ENCODE measurements around the gene IPO9. TPM values are rescaled to one million over a fixed set of nuclear protein-coding genes. Genes with fewer than 3 reads are reported as not detected.
"Not testable (repeated sequence)": the region's sequence is repeated elsewhere in the genome, so short reads cannot be mapped to it uniquely, and the experiment has no call there.

The IPO9 gene
- total RNA-seq, 2 experiments from 2014 or later: 67.6 to 67.9 TPM

DNA sequence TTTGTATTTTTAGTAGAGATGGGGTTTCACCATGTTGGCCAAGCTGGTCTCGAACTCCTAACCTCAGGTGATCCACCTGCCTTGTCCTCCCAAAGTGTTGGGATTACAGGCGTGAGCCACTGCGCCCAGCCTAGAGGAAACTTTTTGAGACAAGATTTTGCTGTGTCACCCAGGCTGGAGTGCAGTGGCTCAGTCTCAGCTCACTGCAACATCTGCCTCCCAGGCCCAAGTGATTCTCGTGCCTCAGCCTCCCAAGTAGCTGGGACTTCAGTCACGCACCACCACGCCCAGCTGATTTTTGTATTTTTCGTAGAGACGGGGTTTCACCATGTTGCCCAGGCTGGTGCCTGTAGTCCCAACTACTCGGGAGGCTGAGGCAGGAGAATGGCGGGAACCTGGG, 10.1 kb downstream of the IPO9 start:
- DNase-seq; H3K4me3 Mint-ChIP-seq; intact Hi-C loops (cut with micrococcal nuclease); H3K27me3 Mint-ChIP-seq; POLR2A ChIA-PET; H3K9me3 Mint-ChIP-seq; H3K27ac Mint-ChIP-seq: not testable (repeated sequence)
- CTCF ChIA-PET: interaction anchor here (1.1 kb wide), 1 partner anchor 10 kb away, joined by 5 read pairs; the partner anchor contains the start of gene IPO9
- Mint-ChIP-seq H3K36me3 (peaks cover 20% of the 10 kb centered on the region), H3K4me1 (ENCODE audit: low read depth) (peaks cover 26% of the 10 kb centered on the region)

DNA sequence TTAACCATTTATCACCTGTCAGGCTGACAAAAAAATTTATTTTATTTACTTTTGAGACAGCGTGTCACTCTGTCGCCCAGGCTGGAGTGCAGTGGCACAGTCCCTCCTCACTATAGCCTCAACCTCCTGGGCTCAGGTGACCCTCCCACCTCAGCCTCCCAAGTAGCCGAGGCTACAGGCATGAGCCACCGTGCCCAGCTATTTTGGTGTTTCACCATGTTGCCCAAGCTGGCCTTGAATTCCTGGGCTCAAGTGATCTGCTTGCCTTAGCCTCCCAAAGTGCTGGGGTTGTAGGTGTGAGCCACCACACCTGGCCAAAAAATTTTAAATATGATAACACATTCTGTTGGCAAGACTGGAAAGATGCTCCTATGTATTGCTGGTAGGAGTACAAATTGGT, 11.1 kb downstream of the IPO9 start:
- ChIA-PET POLR2A (no interaction called here), CTCF (interaction anchor here (0.7 kb wide), 1 partner anchor 50 kb away, joined by 3 read pairs; no protein-coding TSS in a partner anchor)
- intact Hi-C loops (cut with micrococcal nuclease): no loop called here
- Mint-ChIP-seq H3K4me1 (ENCODE audit: low read depth) (peaks cover 31% of the 10 kb centered on the region), H3K27ac (no peak overlapping the region), H3K36me3 (peaks cover 16% of the 10 kb centered on the region), H3K9me3 (no peaks in the 10 kb centered on the region), H3K4me3 (no peak overlapping the region), H3K27me3 (no peaks in the 10 kb centered on the region)
- no peak for DNase-seq

DNA sequence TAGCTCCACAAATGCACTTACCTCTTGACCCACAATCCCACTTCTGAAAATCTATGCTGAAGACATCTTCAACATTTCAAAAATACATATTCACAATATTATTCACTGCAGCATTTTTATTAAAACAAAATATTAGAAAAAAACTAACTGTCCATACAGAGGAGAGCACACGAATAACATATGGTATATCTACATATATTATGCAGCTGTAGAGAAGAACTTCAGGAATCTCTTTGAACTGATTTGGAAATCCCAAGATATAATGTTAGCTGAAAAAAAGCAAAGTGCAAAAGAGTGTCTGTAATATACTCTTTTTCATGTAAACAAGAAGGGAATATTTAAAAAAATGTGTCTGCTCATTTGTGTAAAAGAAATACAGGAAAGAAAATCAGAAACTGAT, 11.5 kb downstream of the IPO9 start:
- Mint-ChIP-seq H3K4me1 (ENCODE audit: low read depth) (peaks cover 32% of the 10 kb centered on the region), H3K27me3 (no peaks in the 10 kb centered on the region), H3K4me3 (no peak overlapping the region), H3K9me3 (no peaks in the 10 kb centered on the region), H3K36me3 (peaks cover 14% of the 10 kb centered on the region), H3K27ac (no peak overlapping the region)
- POLR2A ChIA-PET: no interaction called here
- DNase-seq: no peak
- CTCF ChIA-PET: interaction anchor here (0.7 kb wide), 1 partner anchor 51 kb away, joined by 3 read pairs; no protein-coding TSS in a partner anchor
- intact Hi-C loops (cut with micrococcal nuclease): no loop called here

GRCh38 chr1:201841265-201841912, 12.4 kb downstream of the IPO9 start:
- CTCF ChIA-PET: interaction anchor here (2.7 kb wide), 1 partner anchor 12 kb away, joined by 8 read pairs; the partner anchor contains the start of gene IPO9
- Mint-ChIP-seq H3K27ac (no peak overlapping the region), H3K4me3 (no peak overlapping the region), H3K27me3 (no peaks in the 10 kb centered on the region), H3K9me3 (no peaks in the 10 kb centered on the region), H3K36me3 (peaks cover 13% of the 10 kb centered on the region), H3K4me1 (ENCODE audit: low read depth) (peaks cover 33% of the 10 kb centered on the region)
- POLR2A ChIA-PET: no interaction called here
- intact Hi-C loops (cut with micrococcal nuclease): no loop called here
- no peak for DNase-seq

DNA sequence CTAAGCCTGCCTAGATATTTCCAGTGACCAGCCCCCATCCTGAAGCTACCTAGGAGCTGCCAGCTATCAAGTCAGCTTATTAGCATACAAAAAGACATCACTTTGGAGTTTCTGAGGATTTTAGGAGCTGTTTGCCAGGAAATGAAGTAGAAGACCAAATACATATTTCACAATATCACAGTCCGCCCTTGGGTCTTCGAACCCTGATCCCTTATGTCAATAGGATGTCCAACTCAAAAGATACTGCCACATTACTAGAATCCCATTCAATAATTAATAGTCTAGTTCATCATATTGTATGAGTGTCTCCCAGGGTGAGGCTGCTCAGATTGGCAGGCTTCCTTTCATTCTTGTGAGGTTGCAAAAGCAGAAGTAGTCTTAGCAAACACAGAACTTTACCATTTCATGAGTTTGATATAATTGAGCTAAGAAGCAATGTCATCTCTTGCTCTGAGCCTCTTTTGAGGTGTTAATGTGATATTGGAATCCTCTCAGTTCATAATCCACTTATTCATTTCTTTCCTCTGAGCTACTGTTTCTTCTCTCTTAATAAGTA, 13.6 kb downstream of the IPO9 start:
- no peak for DNase-seq
- Mint-ChIP-seq H3K4me3 (no peak overlapping the region), H3K36me3 (peaks cover 7% of the 10 kb centered on the region), H3K9me3 (no peaks in the 10 kb centered on the region), H3K27ac (no peak overlapping the region), H3K4me1 (ENCODE audit: low read depth) (peaks cover 34% of the 10 kb centered on the region), H3K27me3 (no peaks in the 10 kb centered on the region)
- intact Hi-C loops (cut with micrococcal nuclease): no loop called here
- ChIA-PET POLR2A (no interaction called here), CTCF (interaction anchor here (0.6 to 2.7 kb wide), 2 partner anchors 13 to 192 kb away, joined by 3 to 8 read pairs; partner anchors contain the start of gene IPO9)

DNA sequence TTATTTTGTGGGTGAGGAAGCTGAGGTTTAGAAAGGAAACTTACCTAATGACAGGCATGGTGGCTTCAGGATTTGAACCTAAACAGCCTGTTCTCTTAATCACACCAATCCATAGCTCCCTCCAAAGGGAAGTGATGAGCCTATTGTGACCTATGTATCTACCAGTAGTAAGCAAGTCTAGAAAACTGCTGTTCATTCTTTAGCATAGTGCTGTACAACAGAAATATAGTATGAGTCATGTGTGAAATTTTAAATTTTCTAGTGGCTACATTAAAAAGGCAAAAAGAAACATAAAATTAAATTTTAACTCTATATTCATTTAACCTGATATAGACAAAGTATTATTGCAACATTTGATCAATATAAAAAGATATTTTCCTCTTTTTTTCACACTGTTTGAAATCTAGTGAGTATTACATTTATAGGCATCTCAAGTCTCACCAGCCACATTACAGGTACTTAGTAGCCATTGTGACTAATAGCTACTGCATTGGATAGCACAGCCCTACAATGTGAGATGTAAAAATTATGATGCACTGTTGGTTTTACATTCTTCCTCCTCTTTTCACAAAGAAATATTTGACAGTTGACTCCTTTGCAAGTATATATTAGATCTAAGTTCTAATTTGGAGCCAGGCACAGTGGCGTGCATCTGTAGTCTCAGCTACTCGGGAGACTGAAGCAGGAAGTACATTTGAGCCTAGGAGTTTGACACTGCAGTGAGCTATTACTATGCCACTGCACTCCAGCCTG, 16.6 kb downstream of the IPO9 start:
- Mint-ChIP-seq H3K27me3 (no peaks in the 10 kb centered on the region), H3K27ac (no peak overlapping the region), H3K36me3 (peaks cover 22% of the 10 kb centered on the region), H3K4me3 (no peak overlapping the region), H3K4me1 (ENCODE audit: low read depth) (peaks cover 23% of the 10 kb centered on the region), H3K9me3 (no peaks in the 10 kb centered on the region)
- ChIA-PET POLR2A (no interaction called here), CTCF (interaction anchor here (1.3 kb wide), 1 partner anchor 50 kb away, joined by 4 read pairs; no protein-coding TSS in a partner anchor)
- intact Hi-C loops (cut with micrococcal nuclease): no loop called here
- DNase-seq: no peak

DNA sequence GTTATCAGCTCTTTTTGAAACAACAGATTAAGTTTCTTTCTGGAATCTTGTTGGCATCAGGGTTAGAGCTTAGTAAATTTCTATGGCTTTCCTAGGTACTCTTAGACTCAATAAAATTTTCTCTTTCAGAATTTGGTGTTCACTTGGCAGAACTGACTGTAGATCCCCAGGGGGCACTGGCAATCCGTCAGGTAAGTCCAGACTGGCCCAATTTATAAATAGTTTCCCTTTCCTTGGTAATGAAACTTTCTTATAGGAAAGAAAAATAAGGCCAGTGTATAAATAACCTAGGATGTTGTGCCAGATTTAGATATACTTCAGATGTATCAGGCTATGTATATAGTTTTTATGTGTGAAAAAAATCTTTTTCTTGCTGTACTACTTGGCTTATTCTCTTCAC, 18.2 kb downstream of the IPO9 start:
- CTCF ChIA-PET: interaction anchor here (1.4 to 1.6 kb wide), 2 partner anchors 10 to 18 kb away, joined by 4 to 5 read pairs; partner anchors contain the start of gene IPO9
- H3K36me3 Mint-ChIP-seq: peaks cover 32% of the 10 kb centered on the region
- H3K9me3 Mint-ChIP-seq: no peaks in the 10 kb centered on the region
- peaks cover 20% of the 10 kb centered on the region for H3K4me1 Mint-ChIP-seq (ENCODE audit: low read depth)
- POLR2A ChIA-PET: interaction anchor here (0.6 kb wide), 1 partner anchor 70 kb away, joined by 3 read pairs; no protein-coding TSS in a partner anchor
- H3K27me3 Mint-ChIP-seq: no peaks in the 10 kb centered on the region
- DNase-seq: no peak
- H3K4me3 Mint-ChIP-seq: no peak overlapping the region
- no peak overlapping the region for H3K27ac Mint-ChIP-seq
- intact Hi-C loops (cut with micrococcal nuclease): no loop called here

DNA sequence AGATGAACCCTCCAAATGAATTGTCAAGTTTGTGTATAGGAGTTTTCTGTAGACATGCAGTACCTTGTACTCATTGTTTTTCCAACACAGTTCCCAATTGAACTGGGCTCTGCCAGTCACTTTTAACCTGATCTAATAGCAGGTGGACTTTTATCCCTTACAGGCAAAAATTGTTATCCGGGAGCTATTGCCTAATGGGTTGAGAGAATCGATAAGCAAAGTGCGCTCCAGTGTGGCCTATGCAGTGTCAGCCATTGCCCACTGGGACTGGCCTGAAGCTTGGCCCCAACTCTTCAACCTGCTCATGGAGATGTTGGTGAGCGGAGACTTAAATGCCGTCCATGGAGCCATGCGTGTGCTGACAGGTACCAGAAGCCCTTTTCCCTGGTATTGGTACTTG, 19.3 kb downstream of the IPO9 start:
- H3K36me3 Mint-ChIP-seq: peaks cover 39% of the 10 kb centered on the region
- DNase-seq: no peak
- H3K4me3 Mint-ChIP-seq: no peak overlapping the region
- peaks cover 20% of the 10 kb centered on the region for H3K4me1 Mint-ChIP-seq (ENCODE audit: low read depth)
- H3K9me3 Mint-ChIP-seq: no peaks in the 10 kb centered on the region
- H3K27me3 Mint-ChIP-seq: no peaks in the 10 kb centered on the region
- intact Hi-C loops (cut with micrococcal nuclease): no loop called here
- ChIA-PET CTCF (interaction anchor here (1.4 to 1.8 kb wide), 3 partner anchors 10 to 19 kb away, joined by 4 to 5 read pairs (median 4); partner anchors contain the start of gene IPO9), POLR2A (interaction anchor here (1.4 to 1.6 kb wide), 2 partner anchors 19 to 33 kb away, joined by 3 to 4 read pairs; no protein-coding TSS in a partner anchor)
- H3K27ac Mint-ChIP-seq: no peak overlapping the region

- Mint-ChIP-seq H3K4me3 (no peak overlapping the region), H3K27me3 (no peaks in the 10 kb centered on the region), H3K4me1 (ENCODE audit: low read depth) (peaks cover 16% of the 10 kb centered on the region), H3K27ac (no peak overlapping the region), H3K9me3 (no peaks in the 10 kb centered on the region), H3K36me3 (peaks cover 43% of the 10 kb centered on the region)
- ChIA-PET POLR2A (interaction anchor here (1.4 kb wide), 1 partner anchor 31 kb away, joined by 3 read pairs; no protein-coding TSS in a partner anchor), CTCF (interaction anchor here (1.8 to 1.9 kb wide), 2 partner anchors 9 to 46 kb away, joined by 4 to 5 read pairs; no protein-coding TSS in a partner anchor)
- intact Hi-C loops (cut with micrococcal nuclease): no loop called here
- DNase-seq: no peak
Observed at GRCh38 chr1:201849372-201850052, 20.6 kb downstream of the IPO9 start.

GRCh38 chr1:201850053-201850397, 21.1 kb downstream of the IPO9 start:
- DNase-seq: no peak
- CTCF ChIA-PET: interaction anchor here (1.9 kb wide), 1 partner anchor 46 kb away, joined by 5 read pairs; no protein-coding TSS in a partner anchor
- Mint-ChIP-seq H3K27me3 (no peaks in the 10 kb centered on the region), H3K27ac (no peak overlapping the region), H3K4me1 (ENCODE audit: low read depth) (peaks cover 14% of the 10 kb centered on the region), H3K36me3 (peaks cover 48% of the 10 kb centered on the region), H3K9me3 (no peaks in the 10 kb centered on the region), H3K4me3 (no peak overlapping the region)
- intact Hi-C loops (cut with micrococcal nuclease): no loop called here
- POLR2A ChIA-PET: no interaction called here

DNA sequence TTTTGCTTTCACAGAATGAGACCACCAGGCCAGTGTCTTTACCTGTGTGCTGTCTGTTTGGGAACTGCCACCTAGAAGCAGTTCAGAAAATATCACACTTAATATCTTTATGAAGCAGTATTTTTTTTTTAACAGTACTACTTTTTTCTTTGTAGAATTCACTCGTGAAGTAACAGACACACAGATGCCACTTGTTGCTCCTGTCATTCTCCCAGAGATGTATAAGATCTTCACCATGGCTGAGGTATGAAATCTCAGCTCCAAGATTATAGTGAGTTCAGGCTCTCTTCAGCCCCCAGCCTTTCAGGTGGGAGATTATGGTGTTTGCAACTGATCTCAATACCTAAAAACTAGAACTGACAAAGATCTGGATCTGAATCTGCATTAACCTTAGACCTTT, 23.0 kb downstream of the IPO9 start:
- ChIA-PET CTCF (no interaction called here), POLR2A (no interaction called here)
- Mint-ChIP-seq H3K4me1 (ENCODE audit: low read depth) (peaks cover 5% of the 10 kb centered on the region), H3K36me3 (peaks cover 62% of the 10 kb centered on the region), H3K27ac (no peak overlapping the region), H3K27me3 (no peaks in the 10 kb centered on the region), H3K9me3 (no peaks in the 10 kb centered on the region), H3K4me3 (no peak overlapping the region)
- intact Hi-C loops (cut with micrococcal nuclease): no loop called here
- DNase-seq: no peak

GRCh38 chr1:201856722-201857121, 27.8 kb downstream of the IPO9 start:
- CTCF ChIA-PET; POLR2A ChIA-PET; H3K9me3 Mint-ChIP-seq; DNase-seq; H3K27ac Mint-ChIP-seq; intact Hi-C loops (cut with micrococcal nuclease); H3K4me1 Mint-ChIP-seq (ENCODE audit: low read depth); H3K27me3 Mint-ChIP-seq; H3K4me3 Mint-ChIP-seq: not testable (repeated sequence)
- peaks cover 59% of the 10 kb centered on the region for H3K36me3 Mint-ChIP-seq

All from activated CD4-positive, alpha-beta memory T cell treated with anti-CD3 and anti-CD28 coated beads for 36 hours (primary cell).